LHCN-M2 (cell line): Measurements from ENCODE around the gene LHB. TPM values are rescaled to one million over a fixed set of nuclear protein-coding genes. Genes with fewer than 3 reads are reported as not detected.

Experiments
- DNase-seq: peaks from one replicate; pipeline ENCODE4 v3.0.0-alpha.2; 2012; ENCODE audit warnings: low read depth
- total RNA-seq: library from RNA; depleted of rRNA; stranded (reverse); fragments of >200 nt; gene quantifications from 2 replicates; pipeline ENCODE4 v1.2.3, GENCODE V29; 2014; rRNA removed

The LHB gene
- total RNA-seq, 1 experiment from 2014 or later = not detected

- no peak for DNase-seq
Observed at GRCh38 chr19:48986211-48986610, 30.7 kb downstream of the LHB start.

DNA sequence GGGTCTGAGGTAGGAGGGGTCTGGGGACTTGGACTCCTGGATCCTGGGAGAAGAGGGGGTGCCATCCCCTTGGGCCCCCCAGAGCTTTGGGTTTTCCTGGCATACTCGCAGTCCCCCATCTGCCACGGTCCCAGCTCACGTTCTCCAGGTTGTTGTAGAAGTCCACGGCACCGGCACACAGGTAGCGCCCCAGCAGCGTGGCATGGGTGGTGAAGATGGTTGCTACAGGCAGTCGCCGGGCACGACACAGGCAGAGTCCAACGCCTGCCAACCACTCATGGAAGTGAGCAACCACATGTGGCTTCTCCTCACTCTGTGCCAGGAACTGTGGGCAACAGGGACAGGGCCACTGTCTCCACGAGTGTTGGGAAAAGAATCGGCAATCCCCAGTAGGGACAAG lies 31.2 kb downstream of the LHB start:
- no peak for DNase-seq

GRCh38 chr19:48982280-48982679 lies 34.6 kb downstream of the LHB start:
- no peak for DNase-seq

DNA sequence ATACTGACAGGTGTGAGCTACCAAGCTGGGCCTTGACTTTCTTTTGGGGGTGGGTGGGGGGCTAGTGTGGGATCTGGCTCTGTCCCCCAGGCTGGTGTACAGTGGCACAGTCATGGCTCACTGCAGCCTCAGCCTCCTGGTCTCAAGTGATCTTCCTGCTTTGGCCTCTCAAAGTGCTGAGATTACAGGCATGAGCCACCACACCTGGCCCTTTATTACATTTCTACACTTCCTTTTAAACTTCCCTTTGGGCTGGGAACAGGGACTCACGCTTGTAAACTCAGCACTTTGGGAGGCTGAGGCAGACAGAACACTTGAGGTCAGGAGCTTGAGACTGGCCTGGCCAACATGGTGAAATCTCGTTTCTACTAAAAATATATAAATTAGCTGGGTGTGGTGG lies 39.8 kb downstream of the LHB start:
- no peak for DNase-seq

- no peak for DNase-seq
Observed at GRCh38 chr19:48975947-48976847, 40.7 kb downstream of the LHB start.

DNA sequence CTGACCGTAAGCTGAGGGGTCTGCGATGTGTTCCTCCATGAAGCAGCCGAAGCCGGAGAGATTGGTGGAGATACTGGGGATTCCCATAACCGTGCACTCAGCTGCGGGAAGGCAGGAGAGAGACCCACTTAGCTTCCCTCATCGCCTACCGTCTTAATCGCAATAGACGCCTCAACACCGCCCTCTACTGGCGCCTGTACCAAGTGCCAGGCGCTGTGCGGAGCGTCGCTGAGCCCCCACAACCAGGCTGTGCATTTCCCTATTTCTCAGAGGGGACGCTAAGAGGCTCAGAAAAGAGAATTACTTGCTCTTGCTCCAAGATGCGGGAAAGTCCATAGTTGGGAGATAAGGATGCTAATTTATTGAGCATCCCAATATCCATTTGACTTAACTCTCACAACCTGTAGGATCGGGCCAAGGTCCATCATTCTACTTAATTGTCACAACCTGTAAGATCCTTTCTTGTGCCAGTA lies 45.9 kb downstream of the LHB start:
- DNase-seq = no peak

- no peak for DNase-seq
Observed at GRCh38 chr19:48970139-48970766, 46.6 kb downstream of the LHB start.

DNA sequence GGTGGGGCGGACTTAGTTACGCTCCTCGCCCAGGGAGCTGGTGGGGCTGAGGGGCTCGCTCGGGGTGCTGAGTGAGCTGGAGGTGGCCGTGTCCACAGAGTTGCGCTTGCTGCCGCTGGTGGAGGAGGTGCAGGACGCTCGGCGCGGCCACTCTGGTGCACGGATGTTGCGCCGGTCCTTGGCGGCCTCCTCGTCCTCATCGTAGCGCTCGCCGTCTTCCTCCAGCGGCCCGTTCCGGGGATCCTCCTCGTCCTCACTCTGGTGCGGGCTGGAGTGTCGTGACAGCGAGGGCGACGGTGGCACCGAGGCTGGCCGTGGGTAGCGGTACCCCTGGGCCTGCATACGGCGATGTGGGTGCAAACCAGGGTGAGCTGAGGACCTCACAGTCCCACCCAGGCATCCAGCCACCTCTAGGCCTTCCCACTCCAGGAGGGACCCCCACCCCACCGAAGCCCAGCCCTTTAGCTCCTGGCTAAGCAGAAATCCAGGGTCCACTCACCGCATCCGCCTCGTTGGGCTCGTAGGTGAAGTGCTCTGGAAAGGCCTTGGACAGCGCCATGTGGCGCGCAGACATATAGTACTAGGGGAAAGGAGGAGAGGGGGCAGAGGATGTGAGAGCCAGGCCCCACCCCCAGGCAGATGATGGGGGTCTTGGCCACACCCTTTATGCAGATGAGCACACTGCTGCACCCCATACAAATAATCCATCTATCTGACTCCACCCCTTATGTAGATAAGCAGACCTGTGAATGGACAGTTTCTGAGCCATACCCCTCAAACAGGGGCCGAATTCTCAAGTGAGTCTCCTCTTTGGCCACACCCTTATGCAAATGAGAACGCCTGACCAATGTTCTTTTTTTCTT lies 47.4 kb downstream of the LHB start:
- no peak for DNase-seq

DNA sequence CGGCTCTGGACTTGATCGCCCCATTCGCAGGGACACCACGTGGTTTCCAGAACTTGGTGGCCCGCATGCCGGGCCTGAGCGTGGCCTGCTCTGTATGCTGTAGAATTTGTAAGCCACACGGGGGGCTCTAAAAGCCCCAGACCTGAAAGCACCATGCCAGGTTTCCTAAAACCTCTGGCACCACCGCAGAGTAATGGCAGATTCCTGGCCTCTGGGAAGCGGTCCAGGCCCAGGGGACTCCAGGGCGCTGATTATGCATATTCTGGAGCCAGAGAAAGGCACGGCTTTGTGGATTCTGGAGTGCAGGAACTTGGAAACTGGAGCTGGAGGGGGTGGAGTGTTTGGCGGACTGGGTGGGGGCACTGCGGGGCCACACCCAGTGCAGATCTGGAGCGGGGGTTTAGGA lies 48.1 kb downstream of the LHB start:
- no peak for DNase-seq

- DNase-seq = no peak
Observed at GRCh38 chr19:48968179-48968661, 48.7 kb downstream of the LHB start.

- no peak for DNase-seq
Observed at GRCh38 chr19:48967346-48968178, 49.3 kb downstream of the LHB start.

DNA sequence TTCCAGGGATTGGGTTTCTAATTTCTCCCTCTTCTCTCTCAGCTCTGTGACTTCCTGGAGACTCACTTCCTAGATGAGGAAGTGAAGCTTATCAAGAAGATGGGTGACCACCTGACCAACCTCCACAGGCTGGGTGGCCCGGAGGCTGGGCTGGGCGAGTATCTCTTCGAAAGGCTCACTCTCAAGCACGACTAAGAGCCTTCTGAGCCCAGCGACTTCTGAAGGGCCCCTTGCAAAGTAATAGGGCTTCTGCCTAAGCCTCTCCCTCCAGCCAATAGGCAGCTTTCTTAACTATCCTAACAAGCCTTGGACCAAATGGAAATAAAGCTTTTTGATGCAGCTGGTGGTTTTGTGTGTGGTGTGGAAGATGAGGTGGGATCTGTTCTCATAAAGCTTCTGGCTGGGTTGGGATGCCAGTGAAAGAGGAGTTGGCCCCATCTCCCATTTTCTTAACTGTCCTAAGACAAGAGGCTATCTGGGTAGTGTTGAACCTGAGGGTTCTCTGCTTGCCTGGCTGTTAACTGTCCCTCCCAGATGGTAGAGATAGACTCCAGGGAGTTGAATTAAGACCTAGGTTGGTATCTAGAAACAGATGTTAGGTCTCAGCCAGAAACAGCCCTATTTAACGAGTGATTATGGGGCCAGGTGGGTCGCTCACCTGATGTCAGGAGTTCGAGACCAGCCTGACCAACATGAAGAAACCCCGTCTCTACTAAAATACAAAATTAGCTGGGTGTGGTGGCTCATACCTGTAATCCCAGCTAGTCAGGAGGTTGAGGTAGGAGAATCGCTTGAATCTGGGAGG lies 50.1 kb downstream of the LHB start:
- no peak for DNase-seq

Other genes starting within 250 kb of the LHB start
- gene BCAT2, start 206.1 kb downstream of the LHB start, total RNA-seq = 23.8 and 26.5 TPM in 2 replicates
- gene HSD17B14, start 180.6 kb downstream of the LHB start, total RNA-seq = not detected in 2 replicates
- gene PLEKHA4, start 148.5 kb downstream of the LHB start, total RNA-seq = 21.3 and 27.8 TPM in 2 replicates
- gene PPP1R15A, start 144.7 kb downstream of the LHB start, total RNA-seq = 55.7 and 58.2 TPM in 2 replicates
- not detected in 2 replicates for gene TULP2, start 118.3 kb downstream of the LHB start, total RNA-seq
- gene NUCB1, start 116.8 kb downstream of the LHB start, total RNA-seq = 213 and 221 TPM in 2 replicates
- gene DHDH, start 83.4 kb downstream of the LHB start, total RNA-seq = 0.96 TPM in 1 of 2 replicates, not detected in the other
- gene BAX, start 62.2 kb downstream of the LHB start, total RNA-seq = 170 and 176 TPM in 2 replicates
- 2,158 and 2,177 TPM in 2 replicates for gene FTL, start 51.8 kb downstream of the LHB start, total RNA-seq
- gene GYS1, start 23.8 kb downstream of the LHB start, total RNA-seq = 78.8 and 80.0 TPM in 2 replicates
- 263 and 300 TPM in 2 replicates for gene RUVBL2, start 23.2 kb downstream of the LHB start, total RNA-seq
- not detected in 2 replicates for gene CGB3, start 7.2 kb upstream of the LHB start, total RNA-seq
- 0.26 TPM in 1 of 2 replicates, not detected in the other for gene CGB2, start 14.8 kb upstream of the LHB start, total RNA-seq
- gene CGB1, start 19.8 kb upstream of the LHB start, total RNA-seq = not detected in 2 replicates
- gene CGB5, start 26.8 kb upstream of the LHB start, total RNA-seq = 1.1 TPM in 1 of 2 replicates, not detected in the other
- gene CGB8, start 32.0 kb upstream of the LHB start, total RNA-seq = 2.1 TPM in 1 of 2 replicates, not detected in the other
- gene CGB7, start 40.7 kb upstream of the LHB start, total RNA-seq = 1.5 TPM in 2 replicates
- gene NTF4, start 47.7 kb upstream of the LHB start, total RNA-seq = not detected in 2 replicates
- 0.06 TPM in 1 of 2 replicates, not detected in the other for gene KCNA7, start 55.6 kb upstream of the LHB start, total RNA-seq
- 207 and 241 TPM in 2 replicates for gene SNRNP70, start 68.4 kb upstream of the LHB start, total RNA-seq
- gene LIN7B, start 97.3 kb upstream of the LHB start, total RNA-seq = 10.2 and 14.8 TPM in 2 replicates
- gene C19orf73, start 102.1 kb upstream of the LHB start, total RNA-seq = 1.1 and 3.1 TPM in 2 replicates
- 7.9 and 9.8 TPM in 2 replicates for gene PPFIA3, start 102.5 kb upstream of the LHB start, total RNA-seq
- gene HRC, start 138.3 kb upstream of the LHB start, total RNA-seq = 2.2 TPM in 1 of 2 replicates, not detected in the other
- 13.9 and 14.2 TPM in 2 replicates for gene TRPM4, start 140.7 kb upstream of the LHB start, total RNA-seq